HG03460 (cell line): ENCODE results near the gene CD244.

Source experiments
- ATAC-seq: cut with Tn5 transposase; IDR thresholded peaks from one replicate; pipeline ENCODE4 v1.9.1; 2021; ENCODE audit not compliant: unreplicated experiment

The CD244 gene

GRCh38 chr1:160814316-160814715 lies 48.4 kb downstream of the CD244 start:
- ATAC-seq: no peak

- no peak for ATAC-seq
These were observed 49.5 kb downstream of the CD244 start for GRCh38 chr1:160813215-160813614.

GRCh38 chr1:160811147-160811546 lies 51.5 kb downstream of the CD244 start:
- ATAC-seq: no peak

- ATAC-seq: no peak
These were observed 52.2 kb downstream of the CD244 start for GRCh38 chr1:160810486-160810885.

GRCh38 chr1:160808289-160808688 lies 54.4 kb downstream of the CD244 start:
- ATAC-seq: no peak

GRCh38 chr1:160807738-160808137 lies 54.9 kb downstream of the CD244 start:
- no peak for ATAC-seq

- no peak for ATAC-seq
These were observed 55.4 kb downstream of the CD244 start for GRCh38 chr1:160807247-160807646.

- ATAC-seq: no peak
These were observed 55.9 kb downstream of the CD244 start for GRCh38 chr1:160806784-160807183.

GRCh38 chr1:160806109-160806665 lies 56.5 kb downstream of the CD244 start:
- no peak for ATAC-seq

GRCh38 chr1:160801836-160802580 lies 60.7 kb downstream of the CD244 start:
- ATAC-seq: no peak

GRCh38 chr1:160800645-160801408 lies 61.9 kb downstream of the CD244 start:
- no peak for ATAC-seq

GRCh38 chr1:160800142-160800541 lies 62.5 kb downstream of the CD244 start:
- no peak for ATAC-seq

- no peak for ATAC-seq
These were observed 63.0 kb downstream of the CD244 start for GRCh38 chr1:160799641-160800040.

- no peak for ATAC-seq
These were observed 64.2 kb downstream of the CD244 start for GRCh38 chr1:160798439-160798838.

GRCh38 chr1:160797861-160798273 lies 64.8 kb downstream of the CD244 start:
- no peak for ATAC-seq

GRCh38 chr1:160797271-160797709 lies 65.4 kb downstream of the CD244 start:
- no peak for ATAC-seq

- peak; percentile 80 for ATAC-seq
These were observed 66.7 kb downstream of the CD244 start, which contains the start of gene LY9 for GRCh38 chr1:160795951-160796383. Gene LY9, plus strand, starts transcription at chr1:160796174. Its CDS starts 14 bp downstream, at chr1:160796188.

GRCh38 chr1:160794376-160794775 lies 68.3 kb downstream of the CD244 start:
- ATAC-seq: no peak

GRCh38 chr1:160789702-160790611 lies 72.7 kb downstream of the CD244 start:
- peak; percentile 82 for ATAC-seq

GRCh38 chr1:160789051-160789701 lies 73.5 kb downstream of the CD244 start:
- ATAC-seq: peak; percentile 8
